Progenitor cell of endocrine pancreas (in vitro differentiated cells): ENCODE data around the gene NCF4. TPM values are rescaled to one million over a fixed set of nuclear protein-coding genes. Genes with fewer than 3 reads are reported as not detected.

Experiments used
- DNase-seq: peaks from one replicate; pipeline ENCODE4 v3.0.0; 2021; ENCODE audit warnings: low spot score; ENCODE audit not compliant: unreplicated experiment
- H3K27ac Mint-ChIP-seq: 2 replicates; pipeline ENCODE4 v1.8.0; 2021; ENCODE audit warnings: mild to moderate bottlenecking, moderate library complexity, mixed read lengths
- H3K27me3 Mint-ChIP-seq: 2 replicates; pipeline ENCODE4 v1.8.0; 2021; ENCODE audit warnings: mixed read lengths
- H3K36me3 Mint-ChIP-seq: 2 replicates; pipeline ENCODE4 v1.8.0; 2022; ENCODE audit warnings: mixed read lengths; ENCODE audit not compliant: insufficient read depth
- H3K4me1 Mint-ChIP-seq: 2 replicates; pipeline ENCODE4 v1.8.0; 2021; ENCODE audit warnings: low read depth, mixed read lengths
- H3K4me3 Mint-ChIP-seq: 2 replicates; pipeline ENCODE4 v1.8.0; 2021; ENCODE audit warnings: low read depth, mild to moderate bottlenecking, moderate library complexity, mixed read lengths
- H3K9me3 Mint-ChIP-seq: 2 replicates; pipeline ENCODE4 v1.8.0; 2021; ENCODE audit warnings: low read depth, mixed read lengths
- total RNA-seq: library from RNA; stranded (reverse); gene quantifications from 2 replicates; pipeline ENCODE4 v1.2.1, GENCODE V29; 2021
- TF ChIP-seq, protein P1 (sequence below): fragments of 200-600 bp; sonication (generic); IDR thresholded peaks from one replicate; pipeline ENCODE4 v1.5.0; 2021; ENCODE audit warnings: antibody characterized with exemption, mild to moderate bottlenecking; ENCODE audit not compliant: unreplicated experiment

Gene NCF4
- total RNA-seq, 1 donor from 2014 or later: not detected

DNA sequence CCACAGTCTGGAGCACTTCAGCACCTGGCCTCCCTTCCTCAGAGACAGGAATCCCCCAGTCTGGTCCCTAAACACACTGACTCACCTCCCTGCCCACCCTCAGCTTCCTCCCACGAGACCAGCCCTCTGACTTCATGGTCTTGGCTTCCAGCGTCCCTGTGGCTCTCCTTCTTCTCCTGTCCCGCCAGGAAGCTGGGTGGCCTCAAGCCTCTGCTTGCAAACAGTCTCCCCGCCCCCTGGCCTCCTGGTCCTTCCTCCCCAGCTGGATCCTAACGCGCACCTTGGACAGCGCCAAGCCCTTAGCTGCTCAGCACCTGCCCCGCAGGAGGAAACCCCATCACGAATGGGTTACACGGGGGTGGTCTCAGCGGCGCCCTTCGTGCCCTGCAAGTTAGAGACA, 4.5 kb downstream of the NCF4 start:
- Mint-ChIP-seq H3K4me3 (no peak overlapping the region), H3K27me3 (peaks cover 47% of the 10 kb centered on the region), H3K9me3 (no peaks in the 10 kb centered on the region), H3K27ac (no peak overlapping the region), H3K4me1 (no peaks in the 10 kb centered on the region), H3K36me3 (no peaks in the 10 kb centered on the region)
- peak; percentile 31 for DNase-seq
- TF ChIP-seq, protein P1, sequence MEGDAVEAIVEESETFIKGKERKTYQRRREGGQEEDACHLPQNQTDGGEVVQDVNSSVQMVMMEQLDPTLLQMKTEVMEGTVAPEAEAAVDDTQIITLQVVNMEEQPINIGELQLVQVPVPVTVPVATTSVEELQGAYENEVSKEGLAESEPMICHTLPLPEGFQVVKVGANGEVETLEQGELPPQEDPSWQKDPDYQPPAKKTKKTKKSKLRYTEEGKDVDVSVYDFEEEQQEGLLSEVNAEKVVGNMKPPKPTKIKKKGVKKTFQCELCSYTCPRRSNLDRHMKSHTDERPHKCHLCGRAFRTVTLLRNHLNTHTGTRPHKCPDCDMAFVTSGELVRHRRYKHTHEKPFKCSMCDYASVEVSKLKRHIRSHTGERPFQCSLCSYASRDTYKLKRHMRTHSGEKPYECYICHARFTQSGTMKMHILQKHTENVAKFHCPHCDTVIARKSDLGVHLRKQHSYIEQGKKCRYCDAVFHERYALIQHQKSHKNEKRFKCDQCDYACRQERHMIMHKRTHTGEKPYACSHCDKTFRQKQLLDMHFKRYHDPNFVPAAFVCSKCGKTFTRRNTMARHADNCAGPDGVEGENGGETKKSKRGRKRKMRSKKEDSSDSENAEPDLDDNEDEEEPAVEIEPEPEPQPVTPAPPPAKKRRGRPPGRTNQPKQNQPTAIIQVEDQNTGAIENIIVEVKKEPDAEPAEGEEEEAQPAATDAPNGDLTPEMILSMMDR: no peak

DNA sequence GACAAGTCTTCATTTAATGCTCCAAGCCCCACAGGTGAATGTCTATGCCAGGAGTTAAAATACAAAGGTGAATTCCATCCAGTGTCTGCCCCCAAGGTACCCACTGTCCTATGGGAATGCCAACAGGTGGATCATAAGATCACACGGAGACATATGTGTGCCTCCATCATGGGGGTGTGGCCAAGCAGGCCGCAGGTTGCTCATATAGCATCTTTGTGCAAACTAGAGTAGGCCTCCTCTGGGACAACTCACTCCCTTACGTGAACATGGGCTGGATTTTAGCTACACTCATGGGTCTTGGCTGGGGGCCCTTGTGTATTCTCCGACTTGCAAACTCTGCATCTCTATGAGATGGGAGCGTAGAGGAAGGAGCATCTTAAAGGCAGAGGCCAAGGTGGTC, 6.9 kb downstream of the NCF4 start:
- Mint-ChIP-seq H3K27ac (no peak overlapping the region), H3K27me3 (peaks cover 58% of the 10 kb centered on the region), H3K9me3 (no peaks in the 10 kb centered on the region), H3K4me3 (no peak overlapping the region), H3K4me1 (no peaks in the 10 kb centered on the region), H3K36me3 (no peaks in the 10 kb centered on the region)
- DNase-seq: no peak
- TF ChIP-seq, protein P1: no peak

DNA sequence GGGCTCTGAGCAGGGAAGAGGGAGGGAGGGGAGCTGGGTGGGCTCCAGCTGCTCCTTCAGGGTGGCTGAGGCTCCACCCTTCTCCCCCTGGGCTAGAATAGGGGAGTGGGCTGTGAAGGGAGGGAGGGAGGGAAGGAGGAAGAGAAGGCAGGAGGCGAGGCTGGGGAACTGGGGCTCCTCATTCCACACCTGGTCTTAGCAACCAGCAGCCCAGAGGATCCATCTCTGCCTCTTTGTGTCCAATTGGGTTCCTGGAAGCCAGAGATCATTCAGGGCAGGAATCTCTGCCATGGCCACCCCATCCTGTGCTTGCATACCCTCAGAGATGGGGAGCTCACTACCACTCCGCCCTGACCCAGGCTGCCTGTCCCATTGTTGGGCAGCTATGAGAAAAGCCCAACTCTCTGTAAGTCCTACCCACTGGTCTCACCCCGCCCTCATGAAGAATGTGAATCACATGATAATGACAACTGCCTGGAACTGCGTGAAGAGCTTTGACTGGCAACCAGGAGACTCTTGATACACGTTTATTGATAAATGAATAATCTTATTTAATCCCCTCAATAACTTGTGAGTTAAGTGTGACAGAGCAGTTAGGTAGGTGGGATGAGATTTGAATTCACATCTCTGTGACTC, 7.9 kb downstream of the NCF4 start:
- Mint-ChIP-seq H3K4me1 (no peaks in the 10 kb centered on the region), H3K4me3 (no peak overlapping the region), H3K27ac (no peak overlapping the region), H3K36me3 (no peaks in the 10 kb centered on the region), H3K27me3 (peaks cover 58% of the 10 kb centered on the region), H3K9me3 (no peaks in the 10 kb centered on the region)
- DNase-seq: no peak
- TF ChIP-seq, protein P1: no peak

DNA sequence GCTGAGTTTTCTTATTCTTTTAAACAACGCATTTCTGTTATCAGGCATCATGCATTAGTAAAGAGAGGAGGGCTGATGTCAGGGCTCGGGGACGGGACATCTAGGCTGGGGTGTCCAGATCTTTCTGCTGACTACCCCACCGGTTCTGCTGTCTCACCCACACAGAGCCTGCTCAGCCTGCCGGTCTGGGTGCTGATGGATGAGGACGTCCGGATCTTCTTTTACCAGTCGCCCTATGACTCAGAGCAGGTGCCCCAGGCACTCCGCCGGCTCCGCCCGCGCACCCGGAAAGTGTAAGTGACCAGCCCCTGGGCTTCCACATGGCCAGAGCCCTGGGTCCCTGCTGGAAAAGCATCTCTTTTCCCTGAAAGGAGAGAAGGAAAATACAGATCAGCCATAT, 9.4 kb downstream of the NCF4 start:
- Mint-ChIP-seq H3K27ac (no peak overlapping the region), H3K4me1 (no peaks in the 10 kb centered on the region), H3K9me3 (no peaks in the 10 kb centered on the region), H3K36me3 (no peaks in the 10 kb centered on the region), H3K4me3 (no peak overlapping the region), H3K27me3 (peaks cover 48% of the 10 kb centered on the region)
- no peak for DNase-seq
- TF ChIP-seq, protein P1: no peak

GRCh38 chr22:36871669-36872081, 10.9 kb downstream of the NCF4 start:
- Mint-ChIP-seq H3K36me3 (no peaks in the 10 kb centered on the region), H3K27me3 (peaks cover 38% of the 10 kb centered on the region), H3K9me3 (no peaks in the 10 kb centered on the region), H3K27ac (no peak overlapping the region), H3K4me3 (no peak overlapping the region), H3K4me1 (no peaks in the 10 kb centered on the region)
- DNase-seq: no peak
- TF ChIP-seq, protein P1: no peak
